Natural killer cell (primary cell): ENCODE measurements around the gene PHOX2B. TPM values are rescaled to one million over a fixed set of nuclear protein-coding genes. Genes with fewer than 3 reads are reported as not detected.

ENCODE experiments used
- ATAC-seq, 3 donors: fragments of 150-1000 bp in 2 of 3; fragments of 200-7000 bp in 1 of 3; cut with Tn5 transposase; 1 replicate in 1 of 3; 2 replicates in 2 of 3; pipeline ENCODE4 v1.10.0; 2021; ENCODE audit warnings: mild to moderate bottlenecking in 2 of 3, moderate library complexity in 2 of 3
- DNase-seq, 2 donors: peaks; one replicate each; pipeline versions ENCODE4 v3.0.0 to v3.0.0-alpha.2; 2013 to 2021; ENCODE audit warnings: mixed read lengths in 1 of 2
- H3K27ac ChIP-seq: one replicate; pipeline ENCODE4 v1.5.1; 2013; ENCODE audit warnings: mild to moderate bottlenecking, low read length
- H3K27me3 ChIP-seq: one replicate; pipeline ENCODE4 v1.6.1; 2013; ENCODE audit warnings: low read length; ENCODE audit not compliant: control insufficient read depth, insufficient read depth
- H3K36me3 ChIP-seq: one replicate; pipeline ENCODE4 v1.6.1; 2013; ENCODE audit warnings: low read length; ENCODE audit not compliant: control insufficient read depth, insufficient read depth
- H3K4me1 ChIP-seq: one replicate; pipeline ENCODE4 v1.6.1; 2013; ENCODE audit warnings: low read length; ENCODE audit not compliant: control insufficient read depth, insufficient read depth
- H3K4me3 ChIP-seq: one replicate; pipeline ENCODE4 v1.5.1; 2013; ENCODE audit warnings: low read length
- H3K9me3 ChIP-seq: one replicate; pipeline ENCODE4 v1.6.1; 2013; ENCODE audit warnings: low read length; ENCODE audit not compliant: control insufficient read depth, insufficient read depth
- H3K27ac Mint-ChIP-seq, 2 donors: one replicate each; pipeline ENCODE4 v1.8.0; 2022; ENCODE audit warnings: mild to moderate bottlenecking in 2 of 2, mixed read lengths in 2 of 2, moderate library complexity in 1 of 2
- H3K27me3 Mint-ChIP-seq, 2 donors: one replicate each; pipeline ENCODE4 v1.8.0; 2022; ENCODE audit warnings: low read depth in 2 of 2, mixed read lengths in 2 of 2
- H3K36me3 Mint-ChIP-seq: one replicate; pipeline ENCODE4 v1.8.0; 2022; ENCODE audit warnings: mixed read lengths
- H3K4me1 Mint-ChIP-seq, 2 donors: one replicate each; pipeline ENCODE4 v1.8.0; 2022; ENCODE audit warnings: mixed read lengths in 2 of 2
- H3K4me3 Mint-ChIP-seq: one replicate; pipeline ENCODE4 v1.8.0; 2022; ENCODE audit warnings: mild to moderate bottlenecking, moderate library complexity, mixed read lengths
- H3K9me3 Mint-ChIP-seq, 2 donors: one replicate each; pipeline ENCODE4 v1.8.0; 2022; ENCODE audit warnings: mixed read lengths in 2 of 2
- CTCF ChIP-seq: fragments of 200-600 bp; IDR thresholded peaks from one replicate; pipeline ENCODE4 v1.8.0; 2022; ENCODE audit warnings: antibody characterized with exemption
- WGBS: methylation state at CpG from one replicate; pipeline ENCODE4 v1.1.7; 2013; ENCODE audit warnings: missing lambda C conversion rate; ENCODE audit not compliant: insufficient coverage; 5-methylcytosine and 5-hydroxymethylcytosine counted together
- intact Hi-C: fragments of 100-400 bp; cut with micrococcal nuclease; formaldehyde crosslinking; loops from one replicate; pipeline ENCODE4 v1.14.2; 2022
- total RNA-seq, 4 donors: library from RNA; stranded (reverse); fragments of 120-200 nt in 1 of 4; gene quantifications; one replicate each; pipeline versions ENCODE4 v1.2.3 to v1.2.4, GENCODE V29; 2013 to 2022

The PHOX2B gene
- total RNA-seq, 3 donors from 2014 or later (not counting 1 experiment from before 2014, with no cell fraction given): not detected

- H3K27me3 ChIP-seq: no peaks in the 10 kb centered on the region
- Mint-ChIP-seq H3K9me3 (no peaks in the 10 kb centered on the region), H3K36me3 (no peaks in the 10 kb centered on the region), H3K27me3 (no peaks in the 10 kb centered on the region), H3K4me1 (no peaks in the 10 kb centered on the region), H3K27ac (no peak overlapping the region), H3K4me3 (no peak overlapping the region)
- H3K9me3 ChIP-seq: no peaks in the 10 kb centered on the region
- intact Hi-C loops: no loop called here
- ATAC-seq (no peak), DNase-seq (no peak)
- TF ChIP-seq CTCF: no peak
- H3K4me1 ChIP-seq: no peaks in the 10 kb centered on the region
- no peak overlapping the region for H3K27ac ChIP-seq
- WGBS: 91% methylated on average over 1 of the region's 3 CpGs
- H3K4me3 ChIP-seq: no peak overlapping the region
- no peaks in the 10 kb centered on the region for H3K36me3 ChIP-seq
These were observed 52.4 kb downstream of the PHOX2B start for GRCh38 chr4:41696131-41696530.

Other genes starting within 250 kb of the PHOX2B start
- gene LIMCH1, start 210.6 kb downstream of the PHOX2B start, total RNA-seq: under 1 TPM in 1 of 3 donors, not detected in 2; 0.05 TPM
- 10 to 100 TPM; 30.3 to 37.4 (median 33.5) TPM for gene TMEM33, start 186.7 kb upstream of the PHOX2B start, total RNA-seq
- gene DCAF4L1, start 233.0 kb upstream of the PHOX2B start, total RNA-seq: under 1 TPM; 0.16 to 0.48 (median 0.32) TPM
- gene SLC30A9, start 241.8 kb upstream of the PHOX2B start, total RNA-seq: 10 to 100 TPM; 22.2 to 23.1 (median 22.8) TPM